Endothelial cell of umbilical vein (primary cell): ENCODE measurements around the gene ARHGAP42.

Source experiments
- CTCF ChIP-seq, 2 donors: IDR thresholded peaks; 1 replicate in 1 of 2; 2 replicates in 1 of 2; pipeline ENCODE4 v1.5.1; 2011; ENCODE audit warnings: low read length in 2 of 2, mild to moderate bottlenecking in 2 of 2, moderate library complexity in 2 of 2, control low read depth in 1 of 2, inconsistent platforms in 1 of 2, low read depth in 1 of 2; ENCODE audit not compliant: insufficient read depth in 1 of 2; ENCODE audit errors: extremely low read depth in 1 of 2
- EZH2 ChIP-seq: IDR thresholded peaks from 2 replicates; pipeline ENCODE4 v1.6.1; 2012; ENCODE audit warnings: borderline replicate concordance, low read depth, mild to moderate bottlenecking, moderate library complexity, low read length, inconsistent platforms; ENCODE audit not compliant: severe bottlenecking
- FOS ChIP-seq: IDR thresholded peaks from 2 replicates; pipeline ENCODE4 v1.6.1; 2011; ENCODE audit warnings: mild to moderate bottlenecking, low read length, moderate library complexity, borderline replicate concordance; ENCODE audit not compliant: insufficient read depth
- GATA2 ChIP-seq: IDR thresholded peaks from 2 replicates; pipeline ENCODE4 v1.7.0; 2011; ENCODE audit warnings: low read depth, mild to moderate bottlenecking, moderate library complexity, mixed read lengths, low read length; ENCODE audit not compliant: insufficient read length, insufficient read depth
- JUN ChIP-seq: IDR thresholded peaks from 2 replicates; pipeline ENCODE4 v1.6.1; 2011; ENCODE audit warnings: borderline replicate concordance, low read depth; ENCODE audit not compliant: insufficient read length, insufficient read depth
- MAX ChIP-seq: IDR thresholded peaks from 2 replicates; pipeline ENCODE4 v1.6.1; 2011; ENCODE audit not compliant: insufficient read depth, insufficient read length
- MYC ChIP-seq: IDR thresholded peaks from one replicate; pipeline ENCODE4 v1.6.1; 2011; ENCODE audit warnings: mild to moderate bottlenecking, low read depth, low read length
- POLR2A ChIP-seq: IDR thresholded peaks from 2 replicates; pipeline ENCODE4 v1.6.1; 2012; ENCODE audit warnings: low read depth, mild to moderate bottlenecking, control low read depth, low read length
- POLR2AphosphoS5 ChIP-seq: IDR thresholded peaks from 2 replicates; pipeline ENCODE4 v1.6.1; 2012; ENCODE audit warnings: low read depth, mild to moderate bottlenecking, control low read depth, low read length, moderate library complexity; ENCODE audit not compliant: insufficient read depth

- TF ChIP-seq POLR2AphosphoS5 (no peak), CTCF (IDR thresholded peaks at IDR 0.05; ENCODE audit: extremely low read depth in 1 of 2, insufficient read depth in 1 of 2, low read depth in 1 of 2, low read length in 2 of 2) (no peak), EZH2 (no peak), MAX (no peak), POLR2A (no peak), MYC (no peak), FOS (no peak), GATA2 (no peak), JUN (no peak)
Observed at GRCh38 chr11:100914415-100915110, 227.5 kb downstream of the ARHGAP42 start.
